A549 (cell line): Measurements from ENCODE around the gene CUL9. TPM values are rescaled to one million over a fixed set of nuclear protein-coding genes. Genes with fewer than 3 reads are reported as not detected.

Experiments
- ATAC-seq, 2 experiments: fragments of 200-7000 bp in 1 of 2; fragments of >200 bp in 1 of 2; cut with Nextera tagmentation in 1 of 2; cut with Tn5 transposase in 1 of 2; 3 replicates each; pipeline versions ENCODE4 v1.8.0 to v1.9.1; 2018 to 2020; ENCODE audit warnings: mild to moderate bottlenecking in 1 of 2, moderate library complexity in 1 of 2
- CTCF ChIA-PET: fragments of 300-600 bp; sonication (Branson Sonifier 250); formaldehyde crosslinking; extraction: SDS; loops from one replicate; lab custom pipeline; 2021; ENCODE audit warnings: antibody characterized with exemption, inconsistent platforms; lab: Yijun Ruan, JAX
- POLR2A ChIA-PET: fragments of 350-600 bp; formaldehyde crosslinking; extraction: SDS; loops from one replicate; lab custom pipeline; 2021; ENCODE audit warnings: antibody characterized with exemption, inconsistent platforms; lab: Yijun Ruan, JAX
- DNase-seq, 2 experiments: peaks; one replicate each; pipeline versions ENCODE4 v3.0.0 to v3.0.0-alpha.2; 2011 to 2016; ENCODE audit warnings: low read depth in 1 of 2, low spot score in 1 of 2
- FAIRE-seq: peaks from 2 replicates; lab custom pipeline; 2011; peaks lifted over from hg19 to GRCh38; lab: Jason Lieb, UNC
- H3K27ac ChIP-seq, 2 experiments: fragments of >200 bp; sonication (Bioruptor Twin); formaldehyde crosslinking; 3 replicates each; pipeline ENCODE4 v1.5.1; 2016 to 2017
- H3K4me1 ChIP-seq: fragments of >200 bp; sonication (Bioruptor Twin); formaldehyde crosslinking; 3 replicates; pipeline ENCODE4 v1.6.1; 2016
- H3K4me2 ChIP-seq: fragments of >200 bp; sonication (Bioruptor Twin); formaldehyde crosslinking; 3 replicates; pipeline ENCODE4 v1.6.1; 2016
- H3K4me3 ChIP-seq: fragments of >200 bp; sonication (Bioruptor Twin); formaldehyde crosslinking; 3 replicates; pipeline ENCODE4 v1.5.1; 2016
- H3K9me3 ChIP-seq: fragments of >200 bp; sonication (Bioruptor Twin); formaldehyde crosslinking; 3 replicates; pipeline ENCODE4 v1.6.1; 2016
- CBX2 ChIP-seq: fragments of 200-600 bp; sonication (generic); IDR thresholded peaks from 2 replicates; pipeline ENCODE4 v1.6.1; 2016; ENCODE audit warnings: low read depth, mild to moderate bottlenecking, borderline replicate concordance
- CHD2 ChIP-seq: fragments of 150-350 bp; IDR thresholded peaks from 2 replicates; pipeline ENCODE4 v1.6.1; 2014; ENCODE audit warnings: low read length; ENCODE audit not compliant: partially characterized antibody
- EHMT2 ChIP-seq: fragments of 200-600 bp; sonication (generic); IDR thresholded peaks from 2 replicates; pipeline ENCODE4 v1.6.1; 2016; ENCODE audit warnings: antibody characterized with exemption, low read depth, mild to moderate bottlenecking, moderate library complexity
- ESRRA ChIP-seq: fragments of 150-350 bp; IDR thresholded peaks from 2 replicates; pipeline ENCODE4 v1.6.1; 2014; ENCODE audit warnings: mild to moderate bottlenecking, low read length, borderline replicate concordance
- FOSB ChIP-seq: fragments of 250-450 bp; sonication (Bioruptor Pico); IDR thresholded peaks from 2 replicates; pipeline ENCODE4 v1.5.0; 2020; ENCODE audit warnings: mild to moderate bottlenecking, moderate library complexity
- FOXS1 ChIP-seq: fragments of 250-450 bp; sonication (Bioruptor Pico); IDR thresholded peaks from 2 replicates; pipeline ENCODE4 v1.5.0; 2020; ENCODE audit warnings: mild to moderate bottlenecking, moderate library complexity
- HOXA7 ChIP-seq: fragments of 250-450 bp; sonication (Bioruptor Pico); IDR thresholded peaks from 2 replicates; pipeline ENCODE4 v1.5.0; 2020; ENCODE audit warnings: mild to moderate bottlenecking, moderate library complexity
- HOXB5 ChIP-seq: fragments of 250-450 bp; sonication (Bioruptor Pico); IDR thresholded peaks from 2 replicates; pipeline ENCODE4 v1.5.0; 2020; ENCODE audit warnings: mild to moderate bottlenecking, moderate library complexity
- JUN ChIP-seq, 2 experiments: fragments of >200 bp; sonication (Bioruptor Twin); formaldehyde crosslinking; IDR thresholded peaks; 2 replicates in 1 of 2; 3 replicates in 1 of 2; pipeline ENCODE4 v1.6.1; 2016 to 2017
- JUNB ChIP-seq: fragments of >200 bp; sonication (Bioruptor Twin); formaldehyde crosslinking; IDR thresholded peaks from 2 replicates; pipeline ENCODE4 v1.6.1; 2016
- KDM1A ChIP-seq: fragments of 200-600 bp; sonication (generic); IDR thresholded peaks from 2 replicates; pipeline ENCODE4 v1.6.1; 2016; ENCODE audit warnings: low read depth, mild to moderate bottlenecking
- NFE2L2 ChIP-seq: fragments of 150-350 bp; conservative IDR thresholded peaks from 2 replicates; pipeline ENCODE4 v1.6.1; 2014; ENCODE audit warnings: low read length
- NR3C1 ChIP-seq: fragments of >200 bp; sonication (Bioruptor Twin); formaldehyde crosslinking; IDR thresholded peaks from 3 replicates; pipeline ENCODE4 v1.6.1; 2017
- PHF8 ChIP-seq: fragments of 200-600 bp; sonication (generic); IDR thresholded peaks from 2 replicates; pipeline ENCODE4 v1.6.1; 2016; ENCODE audit warnings: low read depth, mild to moderate bottlenecking, antibody characterized with exemption, moderate library complexity, borderline replicate concordance
- POLR2AphosphoS2 ChIP-seq: conservative IDR thresholded peaks from 2 replicates; pipeline ENCODE4 v1.6.1; 2012; ENCODE audit warnings: low read length, improper control_type of control experiment, inconsistent platforms
- RAD21 ChIP-seq, 2 experiments: fragments of >200 bp in 1 of 2; sonication (Bioruptor Twin) in 1 of 2; formaldehyde crosslinking in 1 of 2; IDR thresholded peaks in 1 of 2; conservative IDR thresholded peaks in 1 of 2; 2 replicates in 1 of 2; 3 replicates in 1 of 2; pipeline ENCODE4 v1.6.1; 2012 to 2018; ENCODE audit warnings: inconsistent platforms in 1 of 2
- RFX5 ChIP-seq: fragments of 450-650 bp; IDR thresholded peaks from 2 replicates; pipeline ENCODE4 v1.7.1; 2014; ENCODE audit warnings: antibody characterized with exemption, mild to moderate bottlenecking, moderate library complexity
- RNF2 ChIP-seq: fragments of 200-600 bp; sonication (generic); IDR thresholded peaks from 2 replicates; pipeline ENCODE4 v1.6.1; 2016; ENCODE audit warnings: low read depth, mild to moderate bottlenecking, antibody characterized with exemption, moderate library complexity, borderline replicate concordance
- SMC3 ChIP-seq: fragments of >200 bp; sonication (Bioruptor Twin); formaldehyde crosslinking; IDR thresholded peaks from 3 replicates; pipeline ENCODE4 v1.6.1; 2018; ENCODE audit warnings: inconsistent platforms
- TFCP2L1 ChIP-seq: fragments of 250-450 bp; sonication (Bioruptor Pico); IDR thresholded peaks from 2 replicates; pipeline ENCODE4 v1.5.0; 2021; ENCODE audit warnings: mild to moderate bottlenecking
- ZNF302 ChIP-seq: fragments of 250-450 bp; sonication (Bioruptor Pico); IDR thresholded peaks from 2 replicates; pipeline ENCODE4 v1.9.0; 2021; ENCODE audit warnings: inconsistent platforms, mild to moderate bottlenecking, moderate library complexity
- WGBS: methylation state at CpG from one replicate; pipeline ENCODE4 v1.1.6; 2017; ENCODE audit errors: missing lambda C conversion rate; 5-methylcytosine and 5-hydroxymethylcytosine counted together
- polyA plus RNA-seq, 4 experiments: library from polyadenylated mRNA; depleted of rRNA in 3 of 4; stranded (reverse); fragments of >200 nt; fragmentation: RNase III in 1 of 4; extraction: RNeasy Plus Mini Kit Qiagen cat#74134 plus additional on column Dnase treatment in 1 of 4; gene quantifications; 2 replicates in 3 of 4; 3 replicates in 1 of 4; pipeline ENCODE4 v1.2.3, GENCODE V29; 2011 to 2017
- TF ChIP-seq, protein P1 (sequence below): fragments of >200 bp; sonication (Bioruptor Twin); formaldehyde crosslinking; IDR thresholded peaks from 3 replicates; pipeline ENCODE4 v1.5.1; 2016
- TF ChIP-seq, protein P2 (sequence below): fragments of 450-650 bp; IDR thresholded peaks from 2 replicates; pipeline ENCODE4 v1.6.1; 2014; ENCODE audit warnings: antibody characterized with exemption
- TF ChIP-seq, protein P3 (sequence below): fragments of >200 bp; sonication (Bioruptor Twin); formaldehyde crosslinking; IDR thresholded peaks from 3 replicates; pipeline ENCODE4 v1.6.1; 2016

CUL9 gene
- polyA plus RNA-seq, 2 of the 4 experiments (the other 2 are of a cell fraction) = 11.3 to 12.5 TPM

DNA sequence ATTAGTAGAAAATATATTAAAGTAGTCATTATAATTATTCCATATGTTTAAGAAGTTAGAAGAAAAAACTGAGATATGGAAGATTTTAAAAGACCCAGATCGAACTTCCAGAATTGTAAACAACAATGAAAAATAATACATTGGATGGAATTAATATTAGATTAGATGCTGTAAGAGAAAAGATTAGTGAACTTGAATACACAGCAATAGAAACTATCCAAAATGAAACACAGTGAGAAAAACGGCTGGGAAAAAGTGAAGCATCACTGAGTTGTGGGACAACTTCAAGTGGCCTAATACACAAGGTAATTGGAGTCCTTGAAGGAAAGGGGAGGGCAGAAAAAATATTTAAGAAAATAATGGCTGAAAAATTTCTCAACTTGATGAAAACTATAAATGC is 57.1 kb downstream of the CUL9 start:
- CTCF ChIA-PET = interaction anchor here (0.6 to 2.2 kb wide), 2 partner anchors 10 to 314 kb away, joined by 3 to 21 read pairs; partner anchors contain the start of gene DNPH1

DNA sequence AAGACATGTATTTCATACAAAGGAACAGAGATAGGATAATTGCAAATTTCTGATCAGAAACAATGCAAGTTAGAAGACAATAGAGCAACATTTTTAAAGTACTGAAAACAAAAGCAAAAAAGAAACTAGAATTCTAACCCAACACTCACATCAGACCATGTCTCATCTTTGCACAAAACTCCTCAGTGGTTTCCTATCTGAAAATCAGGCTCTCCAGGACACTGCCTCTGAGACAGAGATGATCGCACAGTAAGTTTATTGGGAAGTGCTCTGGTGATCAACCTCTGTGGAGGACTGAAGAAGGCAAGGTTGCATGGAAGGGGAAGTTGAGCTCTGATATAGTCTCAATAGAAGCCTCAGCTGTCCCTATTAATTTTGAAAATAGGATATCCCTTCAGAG is 59.0 kb downstream of the CUL9 start:
- TF ChIP-seq EHMT2 (no peak), JUN (IDR thresholded peaks at IDR 0.05) (no peak), CHD2 (no peak), TFCP2L1 (CRISPR knock-in tag) (no peak), SMC3 (no peak), RAD21 (conservative IDR thresholded peaks at IDR 0.05 in 1 of 2, IDR thresholded peaks at IDR 0.05 in 1 of 2) (no peak), HOXA7 (CRISPR knock-in tag) (no peak), KDM1A (no peak), ZNF302 (no peak)
- H3K9me3 ChIP-seq = peaks cover 7% of the 10 kb centered on the region; the same call in 1 of the 3 replicates
- POLR2A ChIA-PET = no interaction called here
- WGBS = 94% methylated on average over 1 of the region's 1 CpG
- no peak for ATAC-seq
- H3K4me2 ChIP-seq = no peak overlapping the region
- CTCF ChIA-PET = interaction anchor here (1.6 to 3.3 kb wide), 2 partner anchors 11 to 12 kb away, joined by 3 to 11 read pairs; partner anchors contain the start of gene DNPH1
- FAIRE-seq = no peak
- DNase-seq = no peak
- no peak overlapping the region for H3K4me3 ChIP-seq
- H3K4me1 ChIP-seq = no peaks in the 10 kb centered on the region
- no peak overlapping the region for H3K27ac ChIP-seq

More for the DNA sequence above, 57.1 kb downstream of the CUL9 start:
- DNase-seq (no peak), FAIRE-seq (no peak), ATAC-seq (no peak)
- TF ChIP-seq RFX5 = no peak
- no peak for TF ChIP-seq NFE2L2
- TF ChIP-seq PHF8 = no peak
- TF ChIP-seq ESRRA = no peak
- TF ChIP-seq SMC3 = no peak
- no peak for TF ChIP-seq JUNB
- no peak for TF ChIP-seq FOSB (CRISPR knock-in tag)
- TF ChIP-seq, protein P1, sequence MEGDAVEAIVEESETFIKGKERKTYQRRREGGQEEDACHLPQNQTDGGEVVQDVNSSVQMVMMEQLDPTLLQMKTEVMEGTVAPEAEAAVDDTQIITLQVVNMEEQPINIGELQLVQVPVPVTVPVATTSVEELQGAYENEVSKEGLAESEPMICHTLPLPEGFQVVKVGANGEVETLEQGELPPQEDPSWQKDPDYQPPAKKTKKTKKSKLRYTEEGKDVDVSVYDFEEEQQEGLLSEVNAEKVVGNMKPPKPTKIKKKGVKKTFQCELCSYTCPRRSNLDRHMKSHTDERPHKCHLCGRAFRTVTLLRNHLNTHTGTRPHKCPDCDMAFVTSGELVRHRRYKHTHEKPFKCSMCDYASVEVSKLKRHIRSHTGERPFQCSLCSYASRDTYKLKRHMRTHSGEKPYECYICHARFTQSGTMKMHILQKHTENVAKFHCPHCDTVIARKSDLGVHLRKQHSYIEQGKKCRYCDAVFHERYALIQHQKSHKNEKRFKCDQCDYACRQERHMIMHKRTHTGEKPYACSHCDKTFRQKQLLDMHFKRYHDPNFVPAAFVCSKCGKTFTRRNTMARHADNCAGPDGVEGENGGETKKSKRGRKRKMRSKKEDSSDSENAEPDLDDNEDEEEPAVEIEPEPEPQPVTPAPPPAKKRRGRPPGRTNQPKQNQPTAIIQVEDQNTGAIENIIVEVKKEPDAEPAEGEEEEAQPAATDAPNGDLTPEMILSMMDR = no peak
- TF ChIP-seq POLR2AphosphoS2 = no peak
- TF ChIP-seq, protein P2, sequence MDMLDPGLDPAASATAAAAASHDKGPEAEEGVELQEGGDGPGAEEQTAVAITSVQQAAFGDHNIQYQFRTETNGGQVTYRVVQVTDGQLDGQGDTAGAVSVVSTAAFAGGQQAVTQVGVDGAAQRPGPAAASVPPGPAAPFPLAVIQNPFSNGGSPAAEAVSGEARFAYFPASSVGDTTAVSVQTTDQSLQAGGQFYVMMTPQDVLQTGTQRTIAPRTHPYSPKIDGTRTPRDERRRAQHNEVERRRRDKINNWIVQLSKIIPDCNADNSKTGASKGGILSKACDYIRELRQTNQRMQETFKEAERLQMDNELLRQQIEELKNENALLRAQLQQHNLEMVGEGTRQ = no peak
- no peak for TF ChIP-seq RNF2
- TF ChIP-seq, protein P3, sequence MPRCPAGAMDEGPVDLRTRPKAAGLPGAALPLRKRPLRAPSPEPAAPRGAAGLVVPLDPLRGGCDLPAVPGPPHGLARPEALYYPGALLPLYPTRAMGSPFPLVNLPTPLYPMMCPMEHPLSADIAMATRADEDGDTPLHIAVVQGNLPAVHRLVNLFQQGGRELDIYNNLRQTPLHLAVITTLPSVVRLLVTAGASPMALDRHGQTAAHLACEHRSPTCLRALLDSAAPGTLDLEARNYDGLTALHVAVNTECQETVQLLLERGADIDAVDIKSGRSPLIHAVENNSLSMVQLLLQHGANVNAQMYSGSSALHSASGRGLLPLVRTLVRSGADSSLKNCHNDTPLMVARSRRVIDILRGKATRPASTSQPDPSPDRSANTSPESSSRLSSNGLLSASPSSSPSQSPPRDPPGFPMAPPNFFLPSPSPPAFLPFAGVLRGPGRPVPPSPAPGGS = no peak
- TF ChIP-seq FOXS1 = no peak
- no peak for TF ChIP-seq NR3C1
- TF ChIP-seq CBX2 = no peak
- TF ChIP-seq HOXB5 (CRISPR knock-in tag) = no peak
- WGBS = 3% methylated on average over 2 of the region's 2 CpGs
- POLR2A ChIA-PET = no interaction called here
- no peak overlapping the region for H3K4me2 ChIP-seq
- H3K4me3 ChIP-seq = no peak overlapping the region
- no peaks in the 10 kb centered on the region for H3K4me1 ChIP-seq
- H3K27ac ChIP-seq = no peak overlapping the region
- peaks cover 7% of the 10 kb centered on the region; the same call in 1 of the 3 replicates for H3K9me3 ChIP-seq
